Stimulated activated naive B cell treated with anti-CD40 and anti-IgM and Interleukin-4, amounts not matched to agents 10 μg/mL and 1 μg/mL and 100 μg/mL, for 72 hours (primary cell): ENCODE data around the gene CRYGS.
"Not testable (repeated sequence)": the region's sequence is repeated elsewhere in the genome, so short reads cannot be mapped to it uniquely, and the experiment has no call there.

Source experiments
- ATAC-seq, 2 donors: fragments of 150-1000 bp; cut with Tn5 transposase; replicated peaks; 2 replicates each; pipeline ENCODE4 v1.10.0; 2021; ENCODE audit warnings: moderate library complexity in 1 of 2
- DNase-seq: peaks from one replicate; pipeline ENCODE4 v3.0.0; 2021
- H3K27ac Mint-ChIP-seq: one replicate; pipeline ENCODE4 v1.8.0; 2022; ENCODE audit warnings: mild to moderate bottlenecking, mixed read lengths
- H3K27me3 Mint-ChIP-seq, 2 donors: one replicate each; pipeline ENCODE4 v1.8.0; 2022; ENCODE audit warnings: mixed read lengths in 2 of 2
- H3K36me3 Mint-ChIP-seq, 2 donors: one replicate each; pipeline ENCODE4 v1.8.0; 2022; ENCODE audit warnings: mixed read lengths in 2 of 2, mild to moderate bottlenecking in 1 of 2
- H3K4me1 Mint-ChIP-seq, 2 donors: one replicate each; pipeline ENCODE4 v1.8.0; 2022; ENCODE audit warnings: mixed read lengths in 2 of 2, mild to moderate bottlenecking in 1 of 2
- H3K4me3 Mint-ChIP-seq, 2 donors: one replicate each; pipeline ENCODE4 v1.8.0; 2022; ENCODE audit warnings: mild to moderate bottlenecking in 2 of 2, mixed read lengths in 2 of 2, moderate library complexity in 1 of 2
- H3K9me3 Mint-ChIP-seq, 2 donors: one replicate each; pipeline ENCODE4 v1.8.0; 2022; ENCODE audit warnings: mixed read lengths in 2 of 2, mild to moderate bottlenecking in 1 of 2

Gene CRYGS

DNA sequence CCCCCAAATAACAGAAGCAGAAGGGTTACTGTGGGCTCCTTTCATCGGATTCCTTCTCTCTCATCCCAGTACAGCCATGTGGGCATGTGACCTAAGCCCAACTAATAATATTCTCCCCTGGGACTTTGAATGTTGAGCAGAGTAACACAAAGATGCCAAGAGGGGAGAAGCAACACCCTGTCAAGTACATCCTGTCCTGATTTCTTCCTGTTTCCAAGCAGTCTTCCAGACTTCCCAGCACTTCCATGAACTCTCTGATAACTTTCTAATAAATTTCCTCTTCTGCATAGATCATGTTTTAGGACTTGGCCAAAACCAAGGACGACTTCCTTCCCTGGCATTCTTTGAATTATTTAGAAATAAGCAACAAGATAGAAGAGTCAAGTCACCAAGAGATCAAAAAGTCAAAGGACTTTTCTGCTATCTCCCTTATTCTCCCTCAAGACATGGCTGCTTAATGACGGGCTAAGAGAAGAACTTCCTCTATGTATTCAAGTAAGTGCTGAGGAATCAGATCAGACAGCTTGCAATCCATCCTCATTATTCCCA is 37.9 kb downstream of the CRYGS start:
- Mint-ChIP-seq H3K27ac (no peak overlapping the region), H3K27me3 (peaks cover 15 to 21% of the 10 kb centered on the region in 2 donors), H3K9me3 (no peaks in the 10 kb centered on the region), H3K36me3 (no peaks in the 10 kb centered on the region), H3K4me1 (peaks cover 26 to 35% of the 10 kb centered on the region in 2 donors), H3K4me3 (no peak overlapping the region)
- no peak for ATAC-seq
- DNase-seq, result no peak

DNA sequence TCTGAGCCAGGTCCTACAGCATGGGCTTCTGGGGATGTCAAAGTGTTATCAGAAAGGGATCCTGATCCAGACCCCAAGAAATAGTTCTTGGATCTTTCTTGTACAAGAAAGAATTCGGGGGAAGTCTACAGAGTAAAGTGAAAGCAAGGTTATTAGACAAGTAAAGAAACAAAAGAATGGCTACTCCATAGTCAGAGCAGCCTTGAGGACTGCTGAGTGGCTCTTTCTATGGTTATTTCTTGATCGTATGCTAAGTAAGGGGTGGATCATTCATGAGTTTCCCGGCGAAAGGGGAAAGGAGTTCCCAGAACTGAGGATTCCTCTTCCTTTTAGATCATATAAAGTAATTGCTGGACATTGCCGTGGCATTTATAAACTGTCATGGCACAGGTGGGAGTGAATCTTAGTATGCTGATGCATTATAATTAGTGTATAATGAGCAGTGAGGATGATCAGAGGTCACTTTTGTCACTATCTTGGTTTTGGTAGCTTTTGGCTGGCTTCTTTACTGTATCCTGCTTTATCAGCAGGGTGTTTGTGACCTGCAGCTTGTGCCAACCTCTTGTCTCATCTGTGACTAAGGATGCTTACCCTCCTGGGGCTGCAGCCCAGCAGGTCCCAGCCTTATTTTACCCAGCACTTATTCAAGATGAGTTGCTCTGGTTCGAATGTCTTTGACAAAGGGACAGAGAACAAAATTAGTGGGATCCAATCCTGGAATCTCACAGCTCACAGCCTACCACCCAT is 41.0 kb downstream of the CRYGS start:
- peaks cover 10% of the 10 kb centered on the region in 2 donors for H3K9me3 Mint-ChIP-seq
- no peak for DNase-seq
- H3K27me3 Mint-ChIP-seq, result peaks cover 16 to 20% of the 10 kb centered on the region in 2 donors
- H3K36me3 Mint-ChIP-seq, result peaks cover 0 to 4% of the 10 kb centered on the region in 2 donors
- ATAC-seq, result no peak
- no peak overlapping the region for H3K27ac Mint-ChIP-seq
- no peak overlapping the region for H3K4me3 Mint-ChIP-seq
- H3K4me1 Mint-ChIP-seq, result peaks cover 11 to 14% of the 10 kb centered on the region in 2 donors

DNA sequence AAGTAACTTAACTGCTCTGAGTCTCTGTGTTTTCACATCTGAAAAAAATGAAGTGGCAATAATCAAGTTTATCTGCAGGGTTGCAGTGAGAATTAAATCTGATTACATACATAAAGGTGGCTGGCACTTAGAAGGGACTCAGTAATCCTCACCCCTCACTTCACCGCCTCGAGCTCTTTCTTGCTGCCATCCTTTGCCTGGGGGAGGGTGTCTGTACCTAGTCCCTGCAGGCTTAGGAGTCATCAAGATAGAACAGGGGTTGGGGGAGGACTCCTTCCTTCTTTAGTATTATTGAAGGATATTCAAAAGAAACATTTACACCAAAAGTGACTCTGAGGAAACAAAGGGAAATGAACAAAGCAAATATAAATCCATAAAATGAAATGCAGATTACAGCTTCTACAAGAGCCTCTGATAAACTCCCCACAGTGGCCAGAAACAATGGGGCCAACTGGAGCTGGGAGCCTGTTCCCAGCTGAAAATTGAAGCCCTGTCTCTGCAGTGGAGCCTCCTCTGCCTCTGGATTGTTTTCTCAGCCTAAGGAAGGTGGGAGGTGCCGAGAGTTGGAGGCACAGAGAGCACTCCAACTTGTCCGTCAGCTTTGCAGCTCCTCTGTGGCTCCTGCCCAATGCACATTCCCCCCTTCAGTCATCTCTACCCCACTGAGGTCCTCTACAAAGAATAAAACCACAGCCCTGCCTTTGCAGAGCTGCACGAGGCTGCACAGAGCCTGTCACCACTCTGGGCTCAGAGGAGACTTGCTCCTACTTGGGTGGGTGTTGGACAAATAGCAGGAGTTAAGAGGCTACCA is 41.8 kb downstream of the CRYGS start:
- ATAC-seq, result peak in 1 of 2 donors; percentile 29
- H3K4me3 Mint-ChIP-seq, result no peak overlapping the region

DNA sequence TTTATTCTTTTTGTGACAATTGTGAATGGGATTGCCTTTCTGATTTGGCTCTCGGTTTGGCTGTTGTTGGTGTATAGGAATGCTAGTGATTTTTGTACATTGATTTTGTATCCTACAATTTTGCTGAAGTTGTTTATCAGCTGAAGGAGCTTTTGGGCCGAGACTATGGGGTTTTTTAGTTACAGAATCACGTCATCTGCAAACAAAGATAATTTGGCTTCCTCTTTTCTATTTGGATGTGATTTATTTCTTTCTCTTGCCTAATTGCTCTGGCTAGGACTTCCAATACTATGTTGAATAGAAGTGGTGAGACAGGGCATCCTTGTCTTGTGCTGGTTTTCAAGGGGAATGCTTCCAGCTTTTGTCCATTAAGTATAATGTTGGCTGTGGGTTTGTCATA is 44.2 kb downstream of the CRYGS start:
- Mint-ChIP-seq H3K9me3 (peaks cover 10% of the 10 kb centered on the region in 2 donors), H3K27ac (peak overlapping the region; percentile 47), H3K27me3 (peaks cover 10 to 11% of the 10 kb centered on the region in 2 donors), H3K4me1 (peaks cover 6 to 27% of the 10 kb centered on the region in 2 donors)
- not testable (repeated sequence) for H3K36me3 Mint-ChIP-seq, DNase-seq, ATAC-seq, H3K4me3 Mint-ChIP-seq

More for the DNA sequence above, 41.8 kb downstream of the CRYGS start:
- Mint-ChIP-seq H3K9me3 (peaks cover 10% of the 10 kb centered on the region in 2 donors), H3K36me3 (peaks cover 0 to 4% of the 10 kb centered on the region in 2 donors), H3K27ac (no peak overlapping the region), H3K4me1 (peaks cover 11 to 14% of the 10 kb centered on the region in 2 donors), H3K27me3 (peaks cover 16 to 20% of the 10 kb centered on the region in 2 donors)
- no peak for DNase-seq

DNA sequence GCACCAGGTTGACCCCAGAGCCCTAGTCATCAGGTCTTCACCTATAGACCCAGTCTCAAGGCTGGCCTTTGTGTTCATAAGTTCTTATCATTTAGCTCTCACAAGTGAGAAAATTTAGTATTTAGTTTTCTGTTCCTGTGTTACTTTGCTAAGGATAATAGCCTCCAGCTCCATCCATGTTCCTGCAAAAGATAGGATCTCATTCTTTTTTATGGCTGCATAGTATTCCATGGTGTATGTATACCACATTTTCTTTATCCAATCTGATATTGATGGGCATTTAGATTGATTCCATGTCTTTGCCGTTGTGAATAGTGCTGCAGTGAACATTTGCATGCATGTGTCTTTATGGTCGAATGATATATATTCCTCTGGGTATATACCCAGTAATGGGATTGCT is 46.2 kb downstream of the CRYGS start:
- not testable (repeated sequence) for ATAC-seq, H3K4me3 Mint-ChIP-seq, H3K36me3 Mint-ChIP-seq, H3K27ac Mint-ChIP-seq, DNase-seq
- peaks cover 10% of the 10 kb centered on the region in 2 donors for H3K9me3 Mint-ChIP-seq
- H3K4me1 Mint-ChIP-seq, result peaks cover 3 to 24% of the 10 kb centered on the region in 2 donors
- H3K27me3 Mint-ChIP-seq, result peaks cover 10 to 16% of the 10 kb centered on the region in 2 donors

DNA sequence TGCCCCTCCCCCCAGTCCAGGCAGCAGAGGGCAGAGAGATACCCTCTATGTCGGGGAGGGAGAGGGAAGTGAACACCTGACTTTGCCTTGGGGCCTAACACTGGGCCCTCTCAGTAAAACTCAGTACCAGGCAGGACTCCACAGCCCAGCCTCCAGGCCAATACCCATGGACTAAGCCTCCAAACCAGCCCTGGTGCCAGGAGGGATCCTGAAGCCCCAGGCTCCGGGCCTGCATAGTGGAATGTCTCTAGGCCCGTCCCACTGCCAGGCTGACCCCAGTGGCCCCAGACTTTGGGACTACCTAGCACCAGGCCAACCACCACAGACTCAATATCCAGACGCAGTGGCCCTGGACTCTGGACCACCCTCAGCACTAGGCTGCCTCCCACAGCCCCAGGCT is 46.6 kb downstream of the CRYGS start:
- peaks cover 10 to 12% of the 10 kb centered on the region in 2 donors for H3K27me3 Mint-ChIP-seq
- no peak overlapping the region for H3K4me3 Mint-ChIP-seq
- DNase-seq (no peak), ATAC-seq (no peak)
- H3K9me3 Mint-ChIP-seq, result peaks cover 10% of the 10 kb centered on the region in 2 donors
- no peak overlapping the region for H3K27ac Mint-ChIP-seq
- peaks cover 0 to 4% of the 10 kb centered on the region in 2 donors for H3K36me3 Mint-ChIP-seq
- peaks cover 3 to 20% of the 10 kb centered on the region in 2 donors for H3K4me1 Mint-ChIP-seq

DNA sequence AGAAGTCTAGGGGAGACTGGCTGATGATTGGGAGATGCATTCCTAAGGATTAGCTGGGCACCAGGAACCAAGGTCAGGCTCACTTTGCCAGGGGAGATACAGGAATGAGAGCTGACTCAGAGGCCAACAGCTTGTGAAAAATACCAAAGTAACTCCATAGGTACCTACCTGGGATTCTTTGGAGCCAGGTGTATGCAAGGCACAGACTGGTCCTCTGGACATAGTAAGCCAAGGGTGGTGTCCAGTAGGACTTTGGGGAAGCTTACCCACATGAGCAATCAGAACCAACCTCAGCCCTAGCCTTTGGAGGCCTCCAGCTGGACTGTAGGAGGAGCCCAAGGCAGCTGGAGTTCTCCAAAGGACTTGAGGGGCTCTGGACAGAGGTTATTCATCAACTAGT is 47.5 kb downstream of the CRYGS start:
- H3K27me3 Mint-ChIP-seq, result peaks cover 9 to 10% of the 10 kb centered on the region in 2 donors
- H3K4me1 Mint-ChIP-seq, result peaks cover 3 to 19% of the 10 kb centered on the region in 2 donors
- DNase-seq (no peak), ATAC-seq (no peak)
- peaks cover 10% of the 10 kb centered on the region in 2 donors for H3K9me3 Mint-ChIP-seq
- H3K4me3 Mint-ChIP-seq, result no peak overlapping the region
- peaks cover 0 to 4% of the 10 kb centered on the region in 2 donors for H3K36me3 Mint-ChIP-seq
- no peak overlapping the region for H3K27ac Mint-ChIP-seq

DNA sequence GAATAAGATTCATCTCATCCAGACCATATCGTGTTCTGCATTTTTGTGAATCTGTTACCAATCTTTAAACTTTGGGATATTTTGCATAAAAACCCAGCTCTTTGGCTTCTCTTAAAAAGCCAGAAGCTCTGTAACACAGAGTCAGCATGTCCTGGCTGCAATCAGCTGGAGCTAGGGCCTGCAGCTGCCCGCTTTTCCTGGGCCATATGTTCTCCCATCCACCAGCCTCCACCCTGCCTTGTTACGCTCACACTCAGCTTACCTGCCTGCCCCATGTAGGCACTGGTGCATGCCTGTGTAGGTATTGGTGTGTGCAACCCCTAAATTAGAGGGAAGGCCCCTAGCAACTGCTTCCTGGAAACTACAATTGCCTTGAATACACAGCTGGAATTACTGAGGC is 48.2 kb downstream of the CRYGS start:
- Mint-ChIP-seq H3K4me1 (peaks cover 3 to 19% of the 10 kb centered on the region in 2 donors), H3K9me3 (peaks cover 10% of the 10 kb centered on the region in 2 donors), H3K36me3 (peaks cover 0 to 4% of the 10 kb centered on the region in 2 donors), H3K4me3 (no peak overlapping the region), H3K27ac (no peak overlapping the region), H3K27me3 (peaks cover 9 to 10% of the 10 kb centered on the region in 2 donors)
- ATAC-seq, result peak in 1 of 2 donors; percentile 33
- DNase-seq, result no peak

DNA sequence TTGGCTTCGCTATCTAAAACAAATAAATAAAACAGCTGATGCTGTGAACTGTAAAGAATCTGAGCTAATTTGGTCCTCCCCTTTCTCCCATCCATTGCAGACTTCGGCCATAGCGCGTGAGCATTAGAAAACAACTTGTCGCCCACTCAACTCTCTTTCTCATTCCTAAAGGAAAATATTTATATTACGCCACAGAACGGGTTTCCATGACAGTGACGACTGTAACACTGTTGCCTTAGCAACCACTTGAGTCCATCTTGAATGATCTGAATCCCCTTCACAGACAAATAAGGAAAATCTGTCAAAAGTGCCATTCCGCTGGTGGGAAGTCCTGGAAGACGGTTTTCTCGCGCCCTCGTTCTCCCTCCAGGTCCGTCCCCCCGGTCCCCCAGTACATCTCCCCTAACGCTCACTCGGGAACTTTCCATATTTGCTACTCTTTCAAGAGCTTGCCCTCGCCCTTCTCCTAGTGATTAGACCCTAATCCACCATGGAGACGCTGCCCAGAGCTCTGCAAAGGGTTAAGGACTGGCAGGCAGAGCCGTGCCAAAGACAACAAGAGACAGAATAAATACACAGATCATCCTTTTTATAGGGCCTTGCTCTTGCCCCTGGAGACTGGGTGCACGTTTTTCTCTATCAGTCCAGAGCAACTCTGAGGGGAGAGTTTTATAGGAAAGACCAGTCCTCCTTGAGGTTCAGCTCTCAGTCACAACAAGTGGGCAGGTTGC is 50.5 kb downstream of the CRYGS start:
- DNase-seq (no peak), ATAC-seq (no peak)
- no peak overlapping the region for H3K27ac Mint-ChIP-seq
- no peak overlapping the region for H3K4me3 Mint-ChIP-seq
- H3K9me3 Mint-ChIP-seq, result peaks cover 3 to 6% of the 10 kb centered on the region in 2 donors
- peaks cover 2 to 19% of the 10 kb centered on the region in 2 donors for H3K4me1 Mint-ChIP-seq
- no peaks in the 10 kb centered on the region for H3K36me3 Mint-ChIP-seq
- H3K27me3 Mint-ChIP-seq, result peaks cover 4 to 9% of the 10 kb centered on the region in 2 donors

DNA sequence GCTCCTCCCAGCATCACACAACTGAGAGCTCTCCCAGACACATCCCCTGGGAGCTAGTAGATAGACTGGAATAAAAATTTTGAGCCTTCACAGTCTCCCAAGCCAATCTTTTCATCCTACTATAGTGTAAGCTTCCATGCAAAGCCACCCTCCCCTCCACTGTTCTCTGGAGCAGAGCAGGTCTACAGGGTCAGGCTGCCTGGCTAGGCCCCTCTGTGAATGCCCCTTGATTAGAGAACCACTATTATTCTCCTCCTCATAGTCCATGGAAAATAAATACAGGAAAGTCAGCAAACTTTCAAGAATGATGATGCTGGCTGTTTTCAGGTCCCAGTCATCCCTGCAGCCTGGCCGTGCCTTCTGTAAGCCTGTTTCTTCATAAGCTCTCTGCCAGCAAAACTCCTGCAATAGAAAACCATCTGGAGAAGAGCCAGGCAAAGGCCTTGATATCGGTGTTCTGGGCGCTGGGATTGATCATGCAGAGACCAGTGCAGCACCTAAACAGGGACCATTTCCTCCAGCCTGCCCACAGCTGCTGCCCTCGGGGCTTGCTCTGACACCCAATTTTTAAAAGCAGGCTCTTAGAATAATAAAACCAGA is 51.7 kb downstream of the CRYGS start:
- ATAC-seq (no peak), DNase-seq (no peak)
- no peak overlapping the region for H3K27ac Mint-ChIP-seq
- no peaks in the 10 kb centered on the region for H3K9me3 Mint-ChIP-seq
- H3K27me3 Mint-ChIP-seq, result peaks cover 4 to 9% of the 10 kb centered on the region in 2 donors
- H3K4me3 Mint-ChIP-seq, result no peak overlapping the region
- H3K4me1 Mint-ChIP-seq, result peaks cover 2 to 19% of the 10 kb centered on the region in 2 donors
- H3K36me3 Mint-ChIP-seq, result no peaks in the 10 kb centered on the region

DNA sequence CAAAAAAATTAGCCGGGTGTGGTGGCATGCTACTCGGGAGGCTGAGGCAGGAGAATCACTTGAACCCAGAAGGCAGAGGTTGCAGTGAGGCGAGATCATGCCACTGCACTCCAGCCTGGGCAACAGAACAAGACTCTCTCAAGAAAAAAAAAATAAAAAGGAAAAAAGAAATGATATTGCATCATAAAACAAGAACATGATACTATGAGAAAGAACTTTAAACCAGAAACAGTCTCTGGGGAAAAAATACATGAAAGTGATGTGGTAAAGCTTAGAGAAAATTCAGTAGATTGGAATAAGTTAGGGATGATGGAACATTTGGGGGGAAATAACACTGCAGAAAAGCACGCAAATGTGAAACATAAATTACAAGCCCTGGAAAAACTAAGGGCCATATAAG is 54.7 kb downstream of the CRYGS start:
- peaks cover 4 to 9% of the 10 kb centered on the region in 2 donors for H3K27me3 Mint-ChIP-seq
- H3K4me1 Mint-ChIP-seq, result no peaks in the 10 kb centered on the region
- DNase-seq (no peak), ATAC-seq (no peak)
- H3K9me3 Mint-ChIP-seq, result no peaks in the 10 kb centered on the region
- no peak overlapping the region for H3K4me3 Mint-ChIP-seq
- no peak overlapping the region for H3K27ac Mint-ChIP-seq
- H3K36me3 Mint-ChIP-seq, result no peaks in the 10 kb centered on the region
